Stomach (tissue), 4 donors: ENCODE data around the gene KCNJ12.

Source experiments
- EP300 ChIP-seq: sonication (generic); formaldehyde crosslinking; IDR thresholded peaks from one replicate; pipeline ENCODE4 v1.6.1; 2017; ENCODE audit warnings: antibody characterized with exemption
- POLR2A ChIP-seq, 4 donors: fragments of 450-650 bp; IDR thresholded peaks; one replicate each; pipeline ENCODE4 v1.6.1; 2016; ENCODE audit warnings: antibody characterized with exemption in 4 of 4, control low read depth in 2 of 4, mild to moderate bottlenecking in 1 of 4, moderate library complexity in 1 of 4
- TF ChIP-seq, protein P1 (sequence below), 7 experiments: fragments of 450-650 bp in 4 of 7; fragments of 200-600 bp in 3 of 7; sonication (generic) in 3 of 7; IDR thresholded peaks; one replicate each; pipeline ENCODE4 v1.5.1; 2016 to 2019; ENCODE audit warnings: antibody characterized with exemption in 7 of 7, control low read depth in 2 of 7, mild to moderate bottlenecking in 1 of 7

DNA sequence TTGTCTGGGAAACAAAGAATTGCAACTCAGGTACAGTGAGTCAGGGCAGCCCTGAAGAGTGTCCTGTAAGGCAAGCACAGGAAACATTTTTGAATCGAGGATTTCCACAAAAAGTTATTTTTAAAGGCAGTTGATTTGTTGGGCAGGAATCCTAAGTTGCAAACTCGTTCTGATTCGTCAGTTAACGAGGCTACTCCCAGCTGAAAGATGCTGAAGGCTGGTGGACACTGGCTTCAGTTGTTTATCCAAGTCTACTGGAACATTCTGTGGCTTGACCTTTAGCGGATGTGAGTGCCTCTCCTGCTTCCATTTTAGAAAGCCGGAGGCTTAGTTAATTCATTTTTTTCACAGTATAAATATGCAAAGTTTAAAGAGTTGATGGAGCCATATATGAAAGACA, 84.2 kb downstream of the KCNJ12 start:
- TF ChIP-seq, protein P1, sequence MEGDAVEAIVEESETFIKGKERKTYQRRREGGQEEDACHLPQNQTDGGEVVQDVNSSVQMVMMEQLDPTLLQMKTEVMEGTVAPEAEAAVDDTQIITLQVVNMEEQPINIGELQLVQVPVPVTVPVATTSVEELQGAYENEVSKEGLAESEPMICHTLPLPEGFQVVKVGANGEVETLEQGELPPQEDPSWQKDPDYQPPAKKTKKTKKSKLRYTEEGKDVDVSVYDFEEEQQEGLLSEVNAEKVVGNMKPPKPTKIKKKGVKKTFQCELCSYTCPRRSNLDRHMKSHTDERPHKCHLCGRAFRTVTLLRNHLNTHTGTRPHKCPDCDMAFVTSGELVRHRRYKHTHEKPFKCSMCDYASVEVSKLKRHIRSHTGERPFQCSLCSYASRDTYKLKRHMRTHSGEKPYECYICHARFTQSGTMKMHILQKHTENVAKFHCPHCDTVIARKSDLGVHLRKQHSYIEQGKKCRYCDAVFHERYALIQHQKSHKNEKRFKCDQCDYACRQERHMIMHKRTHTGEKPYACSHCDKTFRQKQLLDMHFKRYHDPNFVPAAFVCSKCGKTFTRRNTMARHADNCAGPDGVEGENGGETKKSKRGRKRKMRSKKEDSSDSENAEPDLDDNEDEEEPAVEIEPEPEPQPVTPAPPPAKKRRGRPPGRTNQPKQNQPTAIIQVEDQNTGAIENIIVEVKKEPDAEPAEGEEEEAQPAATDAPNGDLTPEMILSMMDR (IDR thresholded peaks at IDR 0.05) = no peak
- TF ChIP-seq POLR2A (IDR thresholded peaks at IDR 0.05) (no peak), EP300 (no peak)
